OCI-LY3 (cell line): Measurements from ENCODE around the gene NUDT8.

Experiments used
- CTCF ChIP-seq: fragments of 200-600, 300-600 bp; sonication (generic); IDR thresholded peaks from 2 replicates; pipeline ENCODE4 v1.5.1; 2014; ENCODE audit warnings: antibody characterized with exemption, low read length, low read depth
- EZH2phosphoT487 ChIP-seq: fragments of 200-600 bp; shearing (Covaris generic); IDR thresholded peaks from 2 replicates; pipeline ENCODE4 v1.6.1; 2018; ENCODE audit warnings: antibody characterized with exemption, mixed run types, low read depth

GRCh38 chr11:67599149-67599548 is 30.6 kb downstream of the NUDT8 start:
- TF ChIP-seq CTCF = no peak
- TF ChIP-seq EZH2phosphoT487 = no peak
